ENCODE measurements around the gene MXD1.
"Not testable (repeated sequence)": the region's sequence is repeated elsewhere in the genome, so short reads cannot be mapped to it uniquely, and the experiment has no call there.

The MXD1 gene

DNA sequence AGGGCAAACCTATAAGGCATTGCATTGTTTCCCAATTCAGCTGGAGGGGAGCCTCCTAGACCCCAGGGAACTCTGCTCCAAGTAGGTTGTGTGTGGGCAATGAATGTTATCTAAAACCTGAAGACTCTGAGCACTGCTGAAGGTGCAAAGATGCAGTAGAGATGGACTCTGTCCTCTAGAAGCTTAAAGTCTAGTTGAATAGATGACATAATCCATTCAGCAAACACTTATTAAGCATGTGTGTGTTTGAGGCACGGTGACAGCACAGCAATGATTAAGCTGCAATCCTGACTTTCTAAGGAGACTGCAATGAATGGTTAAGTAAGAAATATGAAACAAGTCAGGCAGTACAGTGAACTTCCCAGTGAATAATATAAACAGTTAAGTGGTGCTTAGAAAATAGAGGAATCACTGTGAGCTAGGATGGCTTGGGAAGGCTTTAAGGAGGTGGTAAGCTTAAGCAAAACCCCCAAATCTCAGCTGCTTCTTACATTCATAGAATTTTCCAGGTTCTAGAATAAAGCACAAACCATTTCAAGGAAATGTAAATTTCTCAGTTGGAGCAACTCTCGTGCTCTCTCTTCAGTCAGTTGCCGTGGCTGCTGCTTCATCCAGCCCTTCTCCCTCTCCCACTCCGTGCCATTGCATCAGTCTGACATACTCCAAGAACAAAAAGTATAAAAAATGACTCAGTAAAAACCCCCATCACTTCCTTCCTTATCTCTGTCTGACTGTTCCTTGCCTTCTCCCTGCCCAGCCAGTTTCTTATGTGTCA is 19.1 kb downstream of the MXD1 start:
- no peak for FAIRE-seq

GRCh38 chr2:69934614-69934908 is 19.7 kb downstream of the MXD1 start:
- no peak for FAIRE-seq

DNA sequence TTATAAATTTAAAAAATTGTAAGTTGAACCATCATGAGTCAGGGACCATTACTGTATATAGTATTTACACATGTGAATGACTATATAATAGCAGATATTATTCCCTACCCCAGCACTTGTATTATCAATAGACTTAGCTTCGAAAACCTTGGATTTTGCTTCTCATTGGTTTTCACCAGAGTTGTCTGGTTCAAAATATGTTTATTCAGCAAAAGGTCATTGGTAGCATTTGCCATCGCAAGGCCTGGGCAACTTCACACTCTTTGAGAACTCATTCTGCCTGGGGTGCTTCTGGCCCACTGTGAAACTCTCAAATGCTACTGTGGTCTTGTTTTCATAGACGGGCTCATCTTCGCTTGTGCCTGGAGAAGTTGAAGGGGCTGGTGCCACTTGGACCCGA is 20.1 kb downstream of the MXD1 start:
- no peak for FAIRE-seq

GRCh38 chr2:69936906-69937305 is 22.0 kb downstream of the MXD1 start:
- FAIRE-seq, result no peak

DNA sequence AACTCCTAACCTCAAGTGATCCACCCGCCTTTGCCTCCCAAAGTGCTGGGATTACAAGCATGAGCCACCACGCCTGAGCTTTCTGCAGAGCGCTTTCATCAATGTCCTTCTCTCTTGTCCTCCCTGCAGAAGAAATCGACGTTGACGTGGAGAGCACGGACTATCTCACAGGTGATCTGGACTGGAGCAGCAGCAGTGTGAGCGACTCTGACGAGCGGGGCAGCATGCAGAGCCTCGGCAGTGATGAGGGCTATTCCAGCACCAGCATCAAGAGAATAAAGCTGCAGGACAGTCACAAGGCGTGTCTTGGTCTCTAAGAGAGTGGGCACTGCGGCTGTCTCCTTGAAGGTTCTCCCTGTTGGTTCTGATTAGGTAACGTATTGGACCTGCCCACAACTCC is 23.1 kb downstream of the MXD1 start:
- no peak for FAIRE-seq

DNA sequence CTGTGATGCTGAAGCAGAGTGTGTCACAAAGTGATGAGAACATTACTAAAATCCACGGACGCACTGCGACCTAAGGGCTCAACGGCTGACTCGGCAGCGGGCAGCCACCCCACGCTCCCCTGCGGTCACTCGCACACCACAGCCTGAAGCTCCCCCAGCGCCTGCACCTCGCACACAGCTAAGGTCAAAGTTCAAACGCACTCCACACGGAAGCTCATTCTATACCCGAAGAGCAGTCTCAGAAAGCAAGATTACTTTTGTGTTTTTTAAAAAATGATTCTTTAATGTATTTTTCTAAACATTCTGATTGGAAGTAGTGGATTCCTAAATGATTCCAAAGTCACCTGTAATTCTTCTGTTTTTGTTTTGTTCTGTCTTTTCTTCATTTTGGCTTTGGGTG is 24.8 kb downstream of the MXD1 start:
- no peak for FAIRE-seq

DNA sequence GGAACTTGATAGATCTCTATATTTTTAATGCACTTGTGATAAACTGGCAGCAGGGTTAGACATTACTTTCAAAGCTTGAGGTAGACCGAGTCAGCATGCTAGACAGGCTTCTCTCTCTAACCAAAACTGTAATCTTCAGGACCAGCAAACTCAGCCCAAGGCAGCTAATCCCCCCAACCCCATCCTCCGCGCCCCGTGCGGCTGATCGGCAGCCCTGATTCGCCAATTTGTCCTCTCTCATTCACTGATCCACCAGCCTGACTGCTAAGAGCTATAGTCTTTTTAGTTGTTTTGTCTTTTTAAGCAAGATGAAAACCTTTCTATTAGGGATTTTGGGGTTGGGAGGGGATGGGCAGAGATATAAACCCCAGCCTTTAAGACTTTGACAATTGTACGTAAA is 25.8 kb downstream of the MXD1 start:
- FAIRE-seq, result no peak

DNA sequence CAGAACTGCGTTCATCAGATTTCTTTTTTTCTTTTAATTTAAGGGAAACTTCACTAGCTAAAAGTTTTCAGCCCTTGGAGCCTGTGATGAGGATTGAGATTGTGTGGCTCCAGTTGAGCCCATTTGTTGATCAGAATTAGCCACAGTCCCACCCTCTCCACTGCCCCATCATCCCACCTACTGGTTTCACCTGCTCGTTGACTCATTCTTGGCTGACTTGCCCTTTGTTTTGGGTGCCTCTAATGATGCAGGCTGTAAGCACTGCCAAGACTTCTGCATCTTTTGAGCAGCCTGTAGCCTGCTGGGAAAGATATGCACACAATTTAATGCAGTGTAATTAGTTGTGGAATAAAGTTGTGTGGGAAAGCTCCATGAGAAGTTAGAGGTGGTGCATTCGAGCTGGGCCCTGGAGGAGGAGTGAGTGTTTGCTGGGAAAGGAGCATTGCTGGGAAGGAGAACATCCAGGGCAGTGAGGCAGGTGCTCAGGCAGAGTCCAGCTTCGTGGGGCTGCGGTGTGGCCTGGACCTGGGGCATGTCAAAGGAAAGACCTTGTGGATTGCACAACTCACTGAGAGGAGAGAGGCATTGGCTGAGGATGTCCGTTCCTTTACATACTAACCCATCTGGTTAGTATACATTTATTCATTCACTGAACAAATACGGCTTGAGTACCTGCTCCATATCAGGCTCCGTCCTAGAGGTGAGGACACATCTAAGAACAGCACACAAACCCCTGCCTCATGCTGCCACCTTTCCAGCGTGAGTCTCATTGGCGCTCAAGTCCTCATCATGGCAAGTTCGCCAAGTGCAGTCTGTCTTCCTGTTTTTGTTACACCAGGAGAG is 28.3 kb downstream of the MXD1 start:
- FAIRE-seq, result no peak

- no peak for FAIRE-seq
These were observed 29.1 kb downstream of the MXD1 start for GRCh38 chr2:69943843-69944525.

GRCh38 chr2:69944756-69945155 is 29.8 kb downstream of the MXD1 start:
- no peak for FAIRE-seq

DNA sequence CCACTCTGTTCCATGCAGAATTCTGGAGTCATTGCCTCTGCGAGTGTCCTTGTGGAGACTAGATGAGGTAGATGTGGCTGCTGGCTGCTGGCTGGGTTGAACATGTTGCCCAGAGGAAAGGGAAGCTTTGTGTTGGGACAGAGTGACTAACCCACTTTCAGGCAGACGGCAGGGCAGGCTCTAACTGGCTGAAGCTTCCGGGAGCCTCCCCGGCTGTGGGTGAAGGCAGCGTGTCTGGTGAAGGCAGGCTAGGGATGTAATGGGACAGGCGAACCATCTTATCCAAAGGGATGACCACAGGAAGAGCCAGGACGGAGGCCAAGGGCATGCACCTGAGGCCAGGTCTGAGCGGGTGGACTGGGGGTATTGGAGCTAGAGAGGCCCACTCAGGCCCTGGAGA is 30.5 kb downstream of the MXD1 start:
- no peak for FAIRE-seq

DNA sequence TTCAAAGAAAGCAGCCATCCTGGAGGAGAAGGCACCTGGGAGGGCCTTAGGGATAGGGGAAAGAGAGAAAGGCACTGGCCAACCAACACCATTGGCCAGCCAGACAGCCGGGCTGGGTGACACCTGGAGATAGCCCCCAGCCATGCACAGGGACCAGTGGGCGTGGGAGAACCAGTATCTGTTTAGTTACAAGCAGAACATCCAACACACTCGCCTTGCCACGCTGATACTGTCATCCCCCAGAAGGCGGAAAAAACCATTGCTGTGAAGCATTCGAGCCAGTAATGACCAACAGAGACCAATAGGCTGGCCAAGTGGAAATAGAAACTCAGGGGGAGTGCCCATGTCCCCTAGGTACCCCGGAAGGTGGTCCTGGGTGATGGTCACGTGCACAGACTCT is 31.0 kb downstream of the MXD1 start:
- FAIRE-seq, result no peak

GRCh38 chr2:69946351-69947324 is 31.7 kb downstream of the MXD1 start:
- no peak for FAIRE-seq

DNA sequence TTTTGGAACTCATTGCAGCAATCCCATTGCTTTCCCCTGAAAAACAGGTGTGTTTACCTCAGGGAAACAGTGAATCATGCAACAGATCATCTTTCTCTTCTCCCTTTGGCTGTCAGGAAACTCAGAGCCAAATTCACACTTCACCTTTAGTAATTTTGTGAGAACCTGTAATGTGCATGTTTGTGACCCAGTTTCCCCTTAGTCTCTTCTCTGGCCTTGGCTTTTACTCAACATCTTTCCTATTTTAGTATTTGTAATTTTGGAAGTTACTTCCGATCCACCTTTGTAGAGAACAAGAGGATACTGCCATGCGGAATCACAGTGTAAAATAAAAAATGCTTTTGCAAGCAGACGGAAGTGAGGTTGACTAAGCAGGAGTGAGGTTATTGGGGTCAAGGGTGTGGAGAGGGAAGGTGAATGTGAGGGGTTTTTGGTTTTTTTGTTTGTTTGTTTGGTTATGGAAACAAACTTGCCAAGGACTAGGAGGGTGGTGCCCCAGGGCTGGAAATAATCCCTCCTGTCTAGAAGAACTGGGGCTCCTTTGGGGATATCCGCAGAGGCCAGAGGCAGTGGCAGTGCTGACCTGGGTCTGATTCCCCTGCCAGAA is 32.5 kb downstream of the MXD1 start:
- FAIRE-seq, result no peak

- no peak for FAIRE-seq
These were observed 33.4 kb downstream of the MXD1 start for GRCh38 chr2:69948032-69948962.

DNA sequence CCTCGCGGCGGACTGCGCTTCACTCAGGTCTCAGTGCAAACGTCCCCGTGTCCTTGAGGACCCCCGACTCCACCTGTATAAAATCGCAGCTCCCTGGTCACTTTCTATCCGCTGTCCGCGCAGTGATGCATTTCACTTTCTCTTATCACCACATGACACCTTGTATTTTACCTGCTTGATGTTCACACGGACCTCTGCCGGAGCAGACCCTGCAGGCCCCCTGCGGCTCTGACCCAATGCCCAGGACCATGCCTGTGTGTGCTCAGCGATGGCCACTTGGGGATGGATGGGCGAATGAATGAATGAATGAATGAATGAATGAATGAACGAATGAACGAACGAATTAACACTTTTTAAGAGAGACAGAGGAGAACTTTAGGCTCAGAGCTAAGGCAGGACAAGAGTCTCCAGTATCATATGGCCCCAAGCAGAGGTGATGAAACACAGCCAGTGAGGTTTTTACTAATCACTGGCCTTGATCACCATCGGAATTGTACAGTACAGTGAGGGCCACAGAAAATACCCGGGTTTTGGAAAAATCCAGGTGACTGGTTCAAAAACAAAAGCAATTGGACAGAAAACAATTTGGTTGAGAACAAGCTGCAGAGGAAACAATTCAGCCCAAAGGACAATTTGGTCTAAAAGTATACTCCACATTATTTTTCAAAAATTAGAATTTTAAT is 34.2 kb downstream of the MXD1 start:
- FAIRE-seq, result no peak

GRCh38 chr2:69950241-69950640 is 35.3 kb downstream of the MXD1 start:
- FAIRE-seq, result no peak

DNA sequence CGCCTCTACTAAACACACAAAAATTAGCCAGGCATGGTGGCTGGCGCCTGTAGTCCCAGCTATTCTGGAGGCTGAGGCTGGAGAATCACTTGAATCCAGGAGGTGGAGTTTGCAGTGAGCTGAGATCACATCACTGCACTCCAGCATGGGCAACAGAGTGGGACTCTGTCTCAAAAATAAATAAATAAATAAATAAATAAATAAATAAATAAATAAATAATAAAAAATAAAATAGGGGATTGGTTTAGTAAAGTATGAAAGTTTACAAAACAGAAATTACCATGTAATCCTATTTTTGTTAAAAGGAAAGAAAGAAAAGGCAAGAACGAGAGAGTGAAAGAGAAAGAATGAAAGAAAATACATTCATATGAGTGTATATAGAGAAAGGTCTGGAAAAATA is 35.8 kb downstream of the MXD1 start:
- not testable (repeated sequence) for FAIRE-seq

GRCh38 chr2:69952336-69953115 is 37.6 kb downstream of the MXD1 start:
- no peak for FAIRE-seq

DNA sequence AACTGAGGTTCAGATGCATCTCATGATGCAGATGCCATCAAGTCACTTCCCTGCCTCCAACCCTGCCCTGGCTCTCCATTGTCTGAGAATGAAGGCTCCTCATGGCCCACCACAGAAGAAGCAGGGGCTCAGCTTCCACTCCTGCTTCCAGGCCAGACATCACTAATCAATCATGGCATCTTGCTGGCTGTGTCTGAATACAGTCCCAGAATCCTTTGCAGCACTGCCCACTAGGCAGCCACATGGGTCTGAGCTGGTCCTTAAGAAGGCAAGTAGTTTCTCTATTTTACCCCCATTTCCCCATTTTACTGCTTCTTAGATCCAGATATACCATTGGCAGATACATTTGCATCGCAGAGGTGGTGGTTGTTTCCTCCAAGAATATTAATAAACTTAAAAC is 39.2 kb downstream of the MXD1 start:
- FAIRE-seq, result no peak

All from endometrium (tissue), 2 donors.